ENCODE results near the gene SLC25A25.

SLC25A25 gene

GRCh38 chr9:128077847-128078503 is 9.9 kb downstream of the SLC25A25 start:
- DNase-seq: no peak

- no peak for DNase-seq
Observed at GRCh38 chr9:128078504-128079434, 10.7 kb downstream of the SLC25A25 start.

- no peak for DNase-seq
Observed at GRCh38 chr9:128080206-128080605, 12.2 kb downstream of the SLC25A25 start.

DNA sequence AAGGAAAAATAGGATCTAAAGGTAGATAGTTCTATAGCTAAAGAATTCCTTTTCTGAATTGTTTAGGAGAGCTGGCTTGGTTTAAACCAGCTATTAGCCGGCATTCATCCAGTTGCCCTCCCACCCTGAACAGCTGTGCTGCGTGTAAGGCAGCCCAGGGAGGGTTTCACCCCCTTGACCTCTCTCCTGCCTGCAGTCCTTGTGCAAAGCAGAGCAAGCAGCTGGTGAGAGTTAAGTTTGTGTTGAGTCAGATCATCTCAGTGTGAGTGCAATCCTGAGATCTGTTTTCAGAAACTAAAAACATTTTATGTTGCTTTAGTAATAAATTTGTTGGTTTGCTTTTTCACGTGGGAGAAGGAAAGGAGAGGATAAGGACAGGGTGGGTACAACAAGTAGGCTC is 13.0 kb downstream of the SLC25A25 start:
- DNase-seq: no peak

- no peak for DNase-seq
Observed at GRCh38 chr9:128082151-128082550, 14.1 kb downstream of the SLC25A25 start.

- DNase-seq: no peak
Observed at GRCh38 chr9:128084746-128085145, 16.7 kb downstream of the SLC25A25 start.

DNA sequence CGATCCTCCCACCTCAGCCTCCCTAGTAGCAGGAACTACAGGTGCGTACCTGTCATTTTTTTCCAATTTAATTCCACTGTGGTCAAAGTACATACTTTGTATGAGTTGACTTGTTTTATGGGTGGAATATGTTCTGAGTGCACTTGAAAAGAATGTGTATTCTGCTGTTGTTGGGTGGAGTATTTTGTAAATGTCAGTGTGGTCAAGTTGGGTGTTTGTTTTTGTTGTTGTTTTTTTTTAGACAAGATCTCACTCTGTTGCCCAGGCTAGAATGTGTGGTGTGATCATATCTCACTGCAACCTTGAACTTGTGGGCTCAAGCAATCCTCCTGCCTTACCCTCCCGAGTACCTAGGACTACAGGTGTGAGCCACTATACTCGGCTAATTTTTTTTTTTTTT is 17.9 kb downstream of the SLC25A25 start:
- no peak for DNase-seq

DNA sequence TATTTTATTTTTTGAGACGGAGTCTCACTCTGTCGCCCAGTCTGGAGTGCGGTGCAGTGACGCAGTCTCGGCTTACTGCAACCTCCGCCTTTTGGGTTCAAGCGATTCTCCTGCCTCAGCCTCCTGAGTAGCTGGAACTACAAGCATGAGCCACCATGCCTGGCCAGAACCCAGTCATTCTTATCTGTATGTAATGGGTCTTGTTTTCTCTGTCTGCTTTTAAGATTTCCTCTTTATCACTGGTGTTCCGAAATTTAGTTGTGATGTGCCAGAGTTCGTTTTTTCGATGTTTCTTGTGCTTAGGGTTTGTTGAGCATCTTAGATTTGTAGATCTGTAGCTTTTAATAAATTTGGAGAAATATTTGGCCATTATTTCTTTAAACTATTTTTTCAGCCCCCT is 19.2 kb downstream of the SLC25A25 start:
- DNase-seq: no peak

- DNase-seq: no peak
Observed at GRCh38 chr9:128088253-128088945, 20.4 kb downstream of the SLC25A25 start.

- no peak for DNase-seq
Observed at GRCh38 chr9:128089299-128089698, 21.3 kb downstream of the SLC25A25 start.

DNA sequence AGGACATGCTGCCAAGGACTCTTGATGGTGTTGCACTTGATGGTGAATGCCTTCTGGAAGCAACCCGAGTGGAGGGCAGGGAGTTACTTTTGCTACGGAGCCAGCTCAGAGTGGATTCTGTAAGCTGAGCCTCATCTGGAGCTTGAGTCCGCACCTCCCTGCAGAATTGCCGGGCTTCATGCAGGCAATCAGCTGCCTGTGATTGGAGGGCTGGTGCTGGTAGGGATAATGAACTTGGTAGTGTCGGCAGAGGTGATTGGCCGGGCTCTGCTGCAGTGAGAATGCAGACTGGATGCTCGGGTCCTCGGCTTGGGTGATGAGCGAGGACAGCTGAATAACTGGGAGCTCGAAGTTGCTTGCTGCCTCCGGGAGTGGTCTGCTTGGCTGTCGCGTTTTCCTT is 23.1 kb downstream of the SLC25A25 start:
- no peak for DNase-seq

DNA sequence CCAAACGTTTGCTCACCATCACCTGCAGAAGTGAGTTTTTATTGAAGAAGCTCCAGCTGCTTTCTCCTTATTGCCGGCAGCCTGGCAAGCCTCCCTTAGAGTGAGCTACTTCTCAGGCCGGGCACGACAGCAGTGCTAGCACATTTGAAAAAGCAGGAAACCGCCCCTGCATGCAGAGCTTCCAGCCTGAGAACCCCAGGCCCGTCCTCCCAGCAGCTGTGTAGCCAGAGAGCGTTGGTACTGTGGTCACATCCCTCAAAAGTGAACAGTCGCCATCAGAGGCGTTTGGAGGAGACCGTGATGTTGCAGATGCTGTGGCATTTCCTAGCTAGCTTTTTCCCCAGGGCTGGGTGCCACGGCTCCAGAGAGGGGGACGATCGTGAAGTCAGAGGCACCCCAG is 23.5 kb downstream of the SLC25A25 start:
- DNase-seq: no peak

- no peak for DNase-seq
Observed at GRCh38 chr9:128092199-128092977, 24.4 kb downstream of the SLC25A25 start.

GRCh38 chr9:128093011-128093410 is 25.0 kb downstream of the SLC25A25 start:
- no peak for DNase-seq

DNA sequence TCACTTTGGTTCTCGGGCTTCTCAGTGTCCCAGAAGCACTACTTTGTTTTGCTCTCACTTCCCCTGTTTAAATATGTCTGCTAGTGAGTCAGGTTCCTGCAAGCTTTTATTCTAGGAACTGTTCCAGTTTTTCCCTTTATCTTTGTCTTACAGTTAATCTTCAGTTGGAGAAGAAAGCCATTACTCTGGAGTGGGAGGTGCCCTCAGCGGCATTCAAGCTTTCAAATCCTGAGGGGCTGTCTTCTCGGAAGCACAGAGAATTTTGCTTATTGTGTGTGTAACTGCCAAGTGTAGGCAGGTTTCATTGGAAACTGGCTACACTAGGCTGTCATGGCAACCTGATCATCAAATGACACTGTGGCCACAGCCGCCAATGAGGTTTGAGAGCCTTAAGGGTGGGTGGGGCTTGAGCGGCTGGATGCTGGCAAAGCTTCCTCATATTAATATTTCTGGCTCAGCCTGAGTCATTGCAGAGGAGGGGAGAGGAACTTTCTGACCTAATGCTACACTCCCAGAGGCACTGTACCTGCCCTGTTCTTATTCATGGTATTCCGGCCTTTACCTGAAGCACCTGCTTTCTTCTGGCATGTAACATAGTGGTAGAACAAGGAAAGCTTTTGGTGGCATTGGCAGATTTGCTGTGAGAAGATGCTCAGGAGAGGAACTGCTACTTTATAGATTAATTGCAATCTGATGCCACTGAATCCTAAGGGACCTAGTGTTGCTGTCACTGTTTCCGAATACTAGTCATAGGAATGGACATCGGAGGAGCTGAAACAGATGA is 26.3 kb downstream of the SLC25A25 start:
- DNase-seq: peak; percentile 89

- no peak for DNase-seq
Observed at GRCh38 chr9:128094950-128095544, 27.0 kb downstream of the SLC25A25 start.

DNA sequence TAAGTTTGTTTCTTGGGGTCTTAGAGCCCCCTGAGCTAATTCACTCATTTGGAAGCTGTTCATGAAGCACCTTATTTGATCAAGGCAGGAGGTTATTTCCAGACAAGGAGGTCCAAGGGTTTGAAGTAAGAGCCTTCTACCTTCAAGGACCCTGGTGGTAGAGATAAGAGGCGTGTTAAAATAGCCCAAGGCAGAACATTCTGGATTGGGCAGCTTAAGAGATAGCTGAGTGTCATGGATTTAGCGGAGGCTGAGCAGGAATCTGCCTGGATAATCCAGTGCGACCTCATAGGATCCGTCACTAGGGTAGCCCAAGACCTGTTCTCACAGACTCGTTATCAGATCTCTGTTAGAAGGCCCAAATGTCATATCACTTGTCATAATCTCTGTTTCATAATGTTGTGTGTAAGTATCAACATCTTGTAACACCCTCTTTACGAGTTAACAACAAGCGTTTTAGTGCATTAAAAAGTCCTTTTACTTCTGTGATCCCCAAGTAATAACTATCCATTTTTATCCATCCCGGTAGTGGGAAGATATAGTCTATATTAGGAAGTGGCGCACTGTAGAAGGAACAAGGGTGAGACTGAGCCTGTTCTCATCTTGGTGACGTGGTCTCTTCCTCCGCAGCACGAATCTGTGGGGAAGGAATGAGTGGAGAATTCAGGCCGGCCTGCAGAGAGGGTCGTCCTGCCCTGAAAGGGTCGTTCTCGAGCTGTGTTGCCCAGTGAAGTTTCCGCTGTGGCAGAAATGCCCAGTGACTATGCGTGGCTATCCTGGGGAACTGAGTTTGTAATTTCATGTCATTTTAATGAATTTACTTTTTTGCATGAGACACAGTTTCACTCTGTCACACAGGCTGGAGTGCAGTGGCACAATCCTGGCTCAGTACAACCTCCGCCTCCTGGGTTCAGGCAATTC is 28.8 kb downstream of the SLC25A25 start:
- no peak for DNase-seq

GRCh38 chr9:128097543-128098296 is 29.7 kb downstream of the SLC25A25 start:
- no peak for DNase-seq

All from stimulated activated CD4-positive, alpha-beta T cell treated with anti-CD3 and anti-CD28 coated beads, Interleukin-1b, Interleukin-23, amount 100 ng/mL, for 48 hours (primary cell).